Middle frontal gyrus (tissue), 1 donor: ENCODE results near the gene SNX25.
"Not testable (repeated sequence)": the region's sequence is repeated elsewhere in the genome, so short reads cannot be mapped to it uniquely, and the experiment has no call there.

Source experiments
- DNase-seq: peaks from one replicate; pipeline ENCODE4 v3.0.0-alpha.2; 2015; ENCODE audit warnings: low spot score; ENCODE audit errors: extremely low spot score

SNX25 gene

DNA sequence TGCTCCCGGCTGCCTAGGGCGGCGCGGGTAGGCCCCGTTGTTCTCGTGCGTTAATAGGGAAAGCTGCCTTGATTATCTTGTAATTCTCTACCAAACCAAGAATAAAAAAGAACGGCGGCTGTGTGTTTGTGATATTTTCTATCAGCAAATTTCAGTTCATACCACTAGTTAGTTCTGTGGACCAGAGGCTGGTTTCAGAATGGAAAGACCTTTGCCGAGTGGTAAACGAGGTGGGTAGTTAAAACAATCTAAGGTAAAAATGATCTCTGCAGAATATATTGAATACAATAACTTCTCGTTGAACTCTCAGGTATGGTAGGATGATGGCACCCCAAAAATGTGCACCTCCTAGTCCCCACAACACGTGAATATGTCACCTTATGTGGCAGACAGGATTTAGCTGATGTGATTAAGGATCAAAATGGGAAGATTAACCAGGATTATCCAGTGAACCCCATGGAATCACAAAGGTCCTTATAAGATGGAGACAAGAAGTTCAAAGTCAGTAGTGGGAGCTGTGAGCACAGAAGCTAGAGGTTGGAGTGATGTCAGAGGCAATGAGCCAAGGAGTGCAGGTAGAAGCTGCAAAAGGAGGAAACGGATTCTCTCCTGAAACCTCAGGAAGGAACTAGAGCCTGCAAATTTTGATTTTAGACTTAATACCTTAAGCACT lies 5.0 kb upstream of the SNX25 start:
- DNase-seq, result no peak

DNA sequence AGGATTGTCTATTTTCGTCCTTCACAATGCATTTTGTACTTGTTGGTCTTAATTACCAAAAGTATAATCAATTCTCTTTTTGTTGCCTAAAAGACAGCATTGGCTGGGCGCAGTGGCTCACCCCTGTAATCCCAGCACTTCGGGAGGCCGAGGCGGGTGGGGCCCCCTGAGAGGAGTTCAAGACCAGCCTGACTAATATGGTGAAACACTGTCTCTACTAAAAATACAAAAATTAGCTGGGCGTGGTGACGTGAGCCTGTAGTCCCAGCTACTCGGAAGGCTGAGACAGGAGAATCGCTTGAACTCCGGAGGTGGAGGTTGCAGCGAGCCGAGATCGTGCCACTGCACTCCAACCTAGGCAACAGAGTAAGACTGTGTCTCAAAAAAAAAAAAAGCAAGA lies 4.3 kb upstream of the SNX25 start:
- not testable (repeated sequence) for DNase-seq

DNA sequence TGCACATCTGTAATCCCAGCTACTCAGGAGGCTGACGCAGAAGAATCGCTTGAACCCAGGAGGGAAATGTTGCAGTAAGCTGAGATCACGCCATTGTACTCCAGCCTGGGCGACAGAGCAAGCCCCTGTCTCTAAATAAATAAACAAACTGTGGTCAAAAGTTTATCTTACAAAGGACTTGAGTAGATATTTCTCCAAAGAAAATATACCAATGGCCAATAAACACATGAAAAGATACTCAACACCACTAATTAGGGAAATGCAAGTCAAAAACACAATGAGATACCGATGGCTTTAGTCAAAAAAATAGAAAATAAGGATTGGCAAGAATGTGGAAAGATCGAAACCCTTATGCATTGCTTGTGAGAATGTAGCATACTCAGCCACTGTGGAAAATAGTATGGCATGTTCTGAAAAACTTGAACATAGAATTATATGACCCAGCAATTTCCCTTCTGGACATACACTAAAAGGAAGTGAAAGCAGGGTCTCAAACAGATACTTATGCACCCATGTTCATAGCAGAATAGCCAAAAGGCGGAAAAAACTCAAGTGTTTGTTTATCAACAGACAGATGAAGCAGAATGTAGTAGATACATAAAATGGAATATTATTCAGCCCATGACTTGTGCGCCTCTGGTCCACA lies 3.6 kb upstream of the SNX25 start:
- no peak for DNase-seq

DNA sequence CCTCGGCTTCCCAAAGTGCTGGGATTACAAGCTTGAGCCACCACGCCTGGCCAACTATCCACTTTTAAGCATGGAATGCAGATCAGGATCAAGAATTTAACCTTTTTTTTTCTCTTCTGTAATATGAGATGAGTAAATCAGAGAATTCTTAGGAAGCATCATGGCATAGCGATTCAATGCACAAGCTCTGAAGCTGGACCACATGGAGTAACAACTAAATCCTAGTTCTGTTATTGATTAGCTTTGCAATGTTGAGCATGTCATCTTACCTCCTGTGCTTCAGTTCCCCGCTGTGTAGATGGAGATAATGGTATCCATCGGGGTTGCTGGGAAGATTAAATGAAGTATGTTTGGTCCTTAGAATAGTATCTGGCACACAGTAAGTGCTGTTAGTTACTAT lies 1.9 kb upstream of the SNX25 start:
- DNase-seq, result no peak

DNA sequence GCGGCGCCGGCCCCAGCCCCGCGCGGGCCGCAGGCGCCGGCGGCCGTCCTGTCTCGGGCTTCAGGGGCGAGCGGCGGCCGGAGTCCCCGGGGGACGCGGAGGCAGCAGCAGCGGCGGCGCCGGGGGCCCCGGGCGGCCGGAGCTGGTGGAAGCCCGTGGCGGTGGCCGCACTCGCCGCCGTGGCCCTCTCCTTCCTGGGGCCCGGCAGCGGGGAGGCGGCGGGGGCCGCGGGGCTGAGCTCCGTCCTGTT lies 379 bp downstream of the SNX25 start:
- not testable (repeated sequence) for DNase-seq

DNA sequence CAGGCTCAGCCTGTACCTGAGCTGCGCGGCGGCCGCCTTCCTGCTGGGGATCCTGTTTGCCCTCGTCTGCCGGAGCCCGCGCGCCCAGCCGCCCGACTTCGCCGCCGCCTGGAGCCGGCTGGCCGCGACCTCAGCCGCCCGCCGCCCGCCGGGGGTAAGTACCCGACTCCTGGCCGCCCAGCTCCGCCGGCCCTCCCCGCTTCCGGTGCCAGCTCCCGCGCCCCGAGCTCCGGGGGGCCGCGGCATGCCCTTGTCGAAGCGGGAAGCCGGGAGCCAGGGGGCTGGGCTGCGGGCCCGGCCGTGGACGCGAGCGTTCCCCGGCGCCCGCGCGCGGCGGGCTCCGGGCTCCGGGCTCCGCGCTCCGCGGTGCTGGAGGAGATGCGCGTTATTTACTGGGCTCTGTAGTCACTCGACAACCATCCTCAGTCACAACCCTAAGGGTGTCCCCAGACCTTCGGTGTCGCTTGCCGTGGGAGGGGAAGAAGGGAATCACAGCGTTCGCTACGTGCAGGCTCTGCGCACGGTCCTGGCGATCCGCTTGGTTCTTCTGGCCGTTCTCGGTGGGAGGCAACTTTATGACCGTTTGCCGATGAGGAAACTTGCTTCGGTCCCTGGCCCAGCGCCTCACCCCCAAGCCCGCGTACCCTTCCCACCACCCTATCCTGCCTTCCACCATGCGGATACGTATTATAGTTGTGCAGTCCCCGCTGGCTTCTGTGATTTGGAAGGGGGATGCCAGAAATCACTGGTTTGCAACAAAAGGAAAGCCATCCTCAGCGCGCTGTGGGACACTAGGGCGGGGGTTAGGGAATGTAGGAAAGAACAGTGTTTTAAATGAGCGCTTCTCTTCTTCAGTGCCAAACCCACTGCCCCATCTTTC lies 944 bp downstream of the SNX25 start:
- DNase-seq, result no peak

DNA sequence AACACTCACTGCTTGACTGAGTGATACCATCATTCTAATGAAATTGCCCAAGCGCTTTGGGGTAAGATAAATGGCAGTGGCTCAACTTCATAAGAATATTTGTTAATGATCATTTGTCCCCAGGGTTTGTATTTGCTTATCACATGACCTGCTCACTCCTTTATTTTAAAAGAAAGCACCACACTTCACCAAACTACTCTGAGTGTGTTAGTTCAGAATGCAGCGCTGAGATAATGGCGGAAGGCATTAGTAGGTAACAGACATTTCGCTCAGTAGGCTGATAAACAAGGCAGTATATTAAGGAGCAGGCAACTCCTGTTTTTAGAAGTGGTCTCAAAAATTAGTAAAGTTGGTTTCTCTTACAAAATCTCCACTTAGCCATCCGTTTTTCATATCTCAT lies 1.6 kb downstream of the SNX25 start:
- DNase-seq, result no peak

DNA sequence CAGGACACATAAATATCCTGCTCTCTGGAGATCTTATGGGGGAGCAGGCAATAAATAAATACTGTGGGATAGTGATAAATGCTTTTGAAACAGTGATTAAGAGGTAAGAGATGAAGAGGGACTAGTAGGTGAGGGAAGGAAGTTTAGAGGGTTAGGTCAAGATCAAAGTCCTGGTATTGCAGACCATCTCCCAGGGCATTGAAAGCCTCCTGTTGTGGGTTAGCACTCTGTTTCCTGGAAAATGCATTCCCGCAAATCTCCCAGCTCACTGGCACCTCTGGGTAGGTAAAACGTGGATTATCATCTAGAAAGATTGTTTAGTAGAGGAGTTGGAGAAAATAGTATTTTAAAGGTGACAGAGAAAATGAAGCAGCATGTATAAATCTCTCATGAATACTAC lies 2.2 kb downstream of the SNX25 start:
- DNase-seq, result no peak

DNA sequence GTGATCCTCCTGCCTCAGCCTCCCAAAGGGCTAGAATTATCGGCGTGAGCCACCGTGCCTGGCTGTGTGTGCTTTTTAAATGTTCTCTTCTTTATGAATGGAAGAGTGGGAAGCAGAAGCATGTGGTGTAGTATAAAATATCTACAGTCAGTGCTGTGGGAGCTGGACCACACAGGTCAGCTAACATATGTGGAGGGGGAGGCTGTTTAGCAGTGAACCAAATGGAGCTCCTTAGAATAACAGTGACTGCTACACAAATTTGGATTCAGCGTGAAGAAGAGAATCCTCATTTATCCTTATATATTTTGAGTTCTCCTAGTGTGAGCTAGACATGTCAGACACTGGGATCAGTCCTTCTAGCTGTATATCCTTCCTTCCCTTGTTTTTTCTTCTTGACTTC lies 3.2 kb downstream of the SNX25 start:
- no peak for DNase-seq

DNA sequence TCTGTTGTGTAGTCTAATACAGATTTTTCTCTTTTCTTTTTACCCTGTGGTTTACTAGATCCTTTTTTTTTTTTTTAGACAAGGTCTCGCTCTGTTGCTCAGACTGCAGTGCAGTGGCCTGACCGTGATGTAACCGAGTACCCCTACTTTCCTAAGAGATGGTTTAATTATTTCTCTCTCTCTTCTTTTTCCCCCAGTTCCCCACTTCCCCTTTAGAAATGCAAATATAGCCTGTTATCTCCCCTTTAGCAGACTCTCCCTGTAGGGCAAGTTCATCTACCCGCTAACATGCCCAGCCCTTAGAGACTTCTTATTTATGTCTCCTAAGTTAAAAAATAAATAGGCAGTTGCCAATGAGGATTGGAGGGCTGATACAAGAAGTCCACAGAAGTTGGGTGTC lies 4.5 kb downstream of the SNX25 start:
- no peak for DNase-seq

DNA sequence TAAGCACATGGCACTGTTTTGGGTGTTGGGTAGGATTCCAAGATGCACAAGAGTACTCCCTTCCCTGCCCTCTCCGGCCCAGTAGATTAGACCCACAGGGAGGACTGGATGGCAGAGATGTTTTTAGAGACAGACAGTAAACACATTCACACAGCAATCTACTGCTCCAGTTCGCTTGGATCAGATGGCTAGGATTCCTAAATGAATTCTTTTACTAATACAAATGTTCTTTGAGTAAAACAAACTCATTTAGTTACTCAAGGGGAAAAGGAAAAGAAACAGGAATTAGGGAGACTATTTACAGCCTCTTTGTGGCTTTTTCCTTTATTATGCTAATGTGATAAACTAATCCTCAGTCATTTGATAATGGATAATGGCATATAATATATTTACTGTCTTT lies 5.9 kb downstream of the SNX25 start:
- no peak for DNase-seq

DNA sequence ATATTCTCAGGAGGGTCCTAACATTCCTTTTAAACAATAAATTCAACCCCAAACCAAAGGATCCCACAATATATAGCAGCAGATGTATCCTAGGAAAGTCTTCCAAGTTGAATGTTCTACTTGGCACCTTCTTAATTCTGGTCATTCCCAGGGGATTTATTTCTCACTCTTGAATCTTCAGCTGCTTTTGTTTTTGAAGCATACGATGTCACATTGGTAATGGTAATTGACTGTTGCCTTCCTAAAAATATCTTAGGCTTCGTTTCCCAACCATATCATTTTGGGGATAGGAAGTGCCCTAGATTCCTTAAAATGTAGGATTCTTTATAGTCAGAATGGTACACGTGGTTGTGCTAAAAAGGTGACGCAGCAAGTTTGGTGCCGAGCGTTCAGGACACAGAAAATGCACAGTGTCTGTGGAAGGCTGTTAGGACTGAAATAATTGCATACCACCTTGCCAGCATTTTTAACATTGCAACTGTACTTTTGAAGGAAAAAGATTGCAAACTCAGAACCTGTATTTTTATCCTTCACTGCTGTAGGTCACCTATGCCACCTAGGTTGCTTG lies 8.1 kb downstream of the SNX25 start:
- DNase-seq, result no peak

DNA sequence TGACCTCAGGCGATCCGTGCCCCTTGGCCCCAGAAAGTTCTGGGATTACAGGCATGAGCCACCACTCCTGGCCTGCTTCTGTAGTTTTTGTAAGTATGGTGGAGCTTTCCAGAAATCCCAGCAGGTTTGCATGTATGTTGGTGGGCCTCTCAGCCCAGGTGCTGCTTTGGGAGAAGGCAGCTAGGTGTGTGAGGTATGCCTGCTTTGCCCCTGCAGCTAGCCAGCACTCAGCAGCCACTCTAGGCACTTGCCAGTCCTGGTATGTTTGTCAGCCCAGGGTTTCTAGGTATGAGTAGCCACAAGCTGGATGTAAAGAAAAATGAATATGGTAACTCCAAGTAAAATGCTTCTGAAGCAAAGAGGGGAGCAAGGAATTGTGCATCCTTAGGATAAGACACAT lies 8.9 kb downstream of the SNX25 start:
- DNase-seq, result no peak

DNA sequence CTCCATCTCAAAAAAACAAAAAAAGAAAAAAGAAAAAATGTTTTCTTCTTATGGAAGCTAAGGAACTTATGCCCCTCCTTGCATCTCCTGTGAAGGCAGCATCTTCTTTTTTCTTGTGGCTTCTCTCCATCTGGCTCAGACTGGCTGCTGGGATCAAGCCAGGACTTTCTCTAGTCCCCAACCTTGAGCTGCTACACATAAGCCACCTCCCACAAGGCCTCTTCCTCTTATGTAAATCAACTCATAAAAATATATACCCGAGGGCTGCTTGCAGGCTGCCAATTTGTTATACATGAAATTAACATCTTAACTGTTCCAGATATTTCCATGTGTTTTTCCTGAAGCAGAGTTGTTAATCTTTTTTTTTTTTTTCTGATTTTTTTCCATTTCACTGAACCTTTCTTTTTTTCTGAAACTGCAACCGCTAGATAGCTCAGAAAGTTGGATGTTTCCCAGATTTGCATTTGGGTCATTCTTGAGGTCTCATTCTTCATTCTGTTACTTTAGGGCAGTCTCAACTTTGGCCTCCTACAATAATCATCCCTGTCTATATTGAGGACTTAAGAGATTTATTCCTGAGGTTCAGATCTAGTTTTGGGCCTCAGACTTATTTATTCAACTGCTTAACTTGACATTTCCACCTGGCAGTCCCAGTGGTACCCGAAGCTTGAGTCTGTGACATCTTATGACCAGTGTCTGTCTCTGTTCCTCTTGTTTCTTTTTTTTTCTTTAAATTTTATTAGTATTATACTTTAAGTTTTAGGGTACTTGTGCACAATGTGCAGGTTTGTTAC lies 10.3 kb downstream of the SNX25 start:
- peak; percentile 63 for DNase-seq

DNA sequence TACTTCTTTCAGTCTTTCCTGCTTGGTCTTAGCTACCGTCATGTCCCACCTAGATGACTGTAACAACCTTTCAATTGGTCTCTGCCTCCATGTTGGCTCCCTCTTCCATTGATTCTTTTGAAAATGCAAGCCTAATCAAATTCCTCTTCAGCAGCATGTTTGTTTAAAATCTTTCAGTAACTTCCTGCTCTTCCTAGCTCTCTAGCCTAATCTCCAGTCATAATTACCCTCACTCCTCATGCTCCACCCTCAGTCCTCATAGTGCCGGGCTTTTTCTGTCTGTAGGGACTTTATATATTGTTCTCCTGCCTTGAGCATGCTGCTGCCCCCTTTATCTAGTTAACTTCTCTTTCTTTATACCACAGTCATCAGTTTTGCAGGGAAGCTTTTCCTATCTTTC lies 12.1 kb downstream of the SNX25 start:
- no peak for DNase-seq

DNA sequence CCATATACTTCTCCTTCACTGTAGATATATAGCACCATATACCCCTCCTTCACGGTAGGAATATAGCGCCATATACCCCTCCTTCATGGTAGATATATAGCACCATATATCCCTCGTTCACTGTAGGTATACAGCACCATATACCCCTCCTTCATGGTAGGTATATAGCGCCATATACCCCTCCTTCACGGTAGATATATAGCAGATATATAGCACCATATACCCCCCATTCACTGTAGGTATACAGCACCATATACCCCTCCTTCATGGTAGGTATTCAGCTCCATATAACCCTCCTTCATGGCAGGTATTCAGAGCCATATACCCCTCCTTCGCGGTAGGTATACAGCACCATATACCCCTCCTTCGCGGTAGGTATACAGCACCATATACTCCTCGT lies 12.5 kb downstream of the SNX25 start:
- DNase-seq, result no peak

DNA sequence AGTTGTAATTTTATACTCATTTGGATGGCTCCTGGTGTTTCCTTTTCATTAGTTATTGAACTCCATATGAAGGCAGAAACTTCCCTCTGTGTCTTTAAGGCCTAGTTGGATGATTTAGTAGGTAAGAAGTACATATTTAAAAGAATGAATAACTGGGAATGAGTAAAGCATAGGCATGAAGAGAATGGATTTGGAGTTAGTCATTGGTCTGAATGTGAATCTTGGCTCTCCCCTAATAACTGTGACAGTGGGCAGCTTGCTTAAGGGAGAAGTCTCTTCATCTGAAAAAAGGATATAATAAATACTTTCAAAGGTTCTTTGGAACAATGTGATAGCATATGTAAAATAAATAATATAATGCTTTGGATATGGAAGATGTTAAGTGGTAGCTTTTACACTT lies 13.2 kb downstream of the SNX25 start:
- DNase-seq, result no peak

DNA sequence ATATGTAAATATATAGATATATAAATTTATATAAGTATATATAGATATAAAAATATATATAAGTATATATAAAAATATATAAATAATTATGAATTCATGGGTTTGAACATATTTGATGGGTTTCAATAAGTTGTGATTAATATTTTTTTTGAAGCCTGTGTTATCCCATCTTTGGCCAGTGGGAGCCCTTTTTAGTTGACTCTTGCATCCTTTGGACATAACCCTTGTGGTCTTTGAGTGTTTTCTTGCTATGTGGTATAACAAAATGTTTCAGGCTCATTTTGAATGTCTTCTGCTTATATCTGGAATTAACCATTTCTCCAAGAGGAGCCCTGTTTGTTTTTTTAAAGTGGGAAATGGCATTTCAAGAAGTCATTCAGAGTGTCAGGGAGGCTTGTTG lies 15.2 kb downstream of the SNX25 start:
- no peak for DNase-seq

DNA sequence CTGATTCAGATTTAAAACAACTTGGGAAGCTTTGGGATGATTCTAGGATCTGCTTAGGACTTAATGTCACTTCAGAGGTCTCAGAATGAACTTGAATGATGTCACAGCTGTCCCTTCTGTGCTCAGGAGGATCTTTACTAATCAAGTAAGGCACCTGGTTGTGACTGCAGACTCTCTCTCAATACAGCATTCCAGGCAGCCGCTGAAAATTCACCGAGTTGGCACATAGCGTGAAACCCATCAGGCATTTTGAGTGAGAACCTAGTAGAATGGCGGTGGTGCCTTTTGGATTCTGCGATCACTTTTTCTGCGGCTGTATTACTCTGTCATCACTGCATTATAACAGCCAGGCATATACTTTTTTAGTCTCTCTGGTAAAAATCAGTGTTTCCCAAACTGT lies 16.5 kb downstream of the SNX25 start:
- no peak for DNase-seq

DNA sequence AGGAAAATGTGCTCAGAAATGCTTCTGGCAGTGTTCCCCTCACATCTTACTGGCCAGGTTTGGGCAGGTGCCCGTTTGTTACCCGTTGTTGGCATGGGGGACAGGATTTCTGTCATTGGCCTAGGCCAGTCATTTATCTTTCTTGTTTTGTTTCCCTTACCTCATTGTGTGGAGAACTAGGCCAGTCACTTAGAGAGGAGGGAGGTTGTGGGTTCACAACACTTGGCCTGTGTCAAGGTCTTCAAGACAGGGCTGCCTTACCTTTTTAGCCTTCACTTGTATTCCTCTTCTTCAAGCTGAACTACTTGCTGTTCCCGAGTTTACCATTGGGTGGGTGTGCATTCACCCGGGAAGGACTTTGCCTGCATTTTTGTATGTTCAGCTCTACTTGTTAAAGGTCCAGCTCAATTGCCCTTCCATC lies 17.7 kb downstream of the SNX25 start:
- DNase-seq, result no peak

DNA sequence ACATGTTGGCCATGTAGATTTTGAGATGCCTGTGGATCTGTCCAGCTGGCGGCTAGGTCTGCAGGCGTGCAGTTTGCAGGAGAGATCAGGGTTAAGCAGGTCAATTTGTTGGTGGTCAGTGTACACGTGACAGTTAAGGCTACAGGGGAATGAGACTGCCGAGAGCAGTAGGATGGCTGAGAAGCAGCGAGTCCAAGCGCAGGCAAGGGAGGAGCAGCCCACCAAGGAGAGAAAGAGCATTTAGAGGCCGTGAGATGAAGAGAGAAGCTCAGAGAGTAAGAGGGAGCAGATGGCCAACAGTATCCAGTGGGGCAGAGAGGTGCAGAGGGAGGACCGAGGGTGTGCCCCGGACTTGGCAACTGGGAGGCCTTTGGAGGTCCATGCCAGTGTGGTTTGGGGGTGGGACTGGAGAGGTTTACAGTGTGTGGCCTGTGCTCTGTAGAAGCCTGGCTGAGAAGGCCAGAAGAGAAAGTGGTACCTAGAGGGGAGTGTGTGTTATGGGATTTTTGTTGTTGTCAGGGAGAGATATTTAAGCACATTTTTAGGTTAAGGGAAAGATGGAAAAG lies 18.4 kb downstream of the SNX25 start:
- DNase-seq, result no peak
